Ectodermal cell (in vitro differentiated cells): ENCODE measurements around the gene DIAPH2.

ENCODE experiments used
- H3K27ac ChIP-seq: 2 replicates; pipeline ENCODE4 v1.7.0; 2013; ENCODE audit warnings: mild to moderate bottlenecking, low read depth, low read length; ENCODE audit not compliant: insufficient read depth, poor library complexity, severe bottlenecking
- H3K27me3 ChIP-seq: 2 replicates; pipeline ENCODE4 v1.7.0; 2013; ENCODE audit warnings: mild to moderate bottlenecking, low read length; ENCODE audit not compliant: insufficient read depth, control insufficient read depth, poor library complexity, severe bottlenecking
- H3K36me3 ChIP-seq: one replicate; pipeline ENCODE4 v1.7.0; 2013; ENCODE audit warnings: low read length; ENCODE audit not compliant: control insufficient read depth, insufficient read depth
- H3K4me1 ChIP-seq: one replicate; pipeline ENCODE4 v1.7.0; 2013; ENCODE audit warnings: low read length; ENCODE audit not compliant: control insufficient read depth, insufficient read depth
- H3K4me3 ChIP-seq: 2 replicates; pipeline ENCODE4 v1.7.0; 2013; ENCODE audit warnings: low read depth, low read length, control low read depth; ENCODE audit not compliant: insufficient read depth
- H3K9me3 ChIP-seq: 2 replicates; pipeline ENCODE4 v1.7.0; 2013; ENCODE audit warnings: mild to moderate bottlenecking, low read length, moderate library complexity; ENCODE audit not compliant: control insufficient read depth
- WGBS, 2 experiments: methylation state at CpG; one replicate each; pipeline ENCODE4 v1.1.7; 2013; ENCODE audit warnings: missing lambda C conversion rate in 2 of 2; 5-methylcytosine and 5-hydroxymethylcytosine counted together

DIAPH2 gene

DNA sequence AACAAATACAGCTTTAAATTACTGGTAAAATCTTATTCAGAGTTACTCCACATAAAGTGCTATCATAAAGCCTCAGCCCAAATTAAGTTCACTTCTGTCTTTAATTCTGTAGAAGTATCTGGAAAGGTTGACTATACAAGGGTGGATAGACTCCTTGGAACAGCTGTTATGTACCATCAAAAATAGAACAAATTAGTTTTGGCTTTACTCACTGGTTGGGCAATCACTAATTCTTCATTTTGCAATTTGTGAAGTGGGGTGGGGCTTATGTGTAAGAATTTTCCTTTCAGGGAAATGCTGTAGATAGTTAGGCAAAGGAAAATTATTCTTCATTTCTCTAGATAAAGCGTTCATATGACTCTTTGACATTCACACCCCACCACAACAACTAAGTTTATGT lies 7.8 kb downstream of the DIAPH2 start:
- Histone ChIP-seq H3K4me3 (no peak overlapping the region), H3K27ac (no peak overlapping the region), H3K4me1 (no peaks in the 10 kb centered on the region), H3K27me3 (no peaks in the 10 kb centered on the region), H3K36me3 (no peaks in the 10 kb centered on the region), H3K9me3 (no peaks in the 10 kb centered on the region)
- no CpG with 5 or more reads among the region's 1 CpG for WGBS, 2 experiments

DNA sequence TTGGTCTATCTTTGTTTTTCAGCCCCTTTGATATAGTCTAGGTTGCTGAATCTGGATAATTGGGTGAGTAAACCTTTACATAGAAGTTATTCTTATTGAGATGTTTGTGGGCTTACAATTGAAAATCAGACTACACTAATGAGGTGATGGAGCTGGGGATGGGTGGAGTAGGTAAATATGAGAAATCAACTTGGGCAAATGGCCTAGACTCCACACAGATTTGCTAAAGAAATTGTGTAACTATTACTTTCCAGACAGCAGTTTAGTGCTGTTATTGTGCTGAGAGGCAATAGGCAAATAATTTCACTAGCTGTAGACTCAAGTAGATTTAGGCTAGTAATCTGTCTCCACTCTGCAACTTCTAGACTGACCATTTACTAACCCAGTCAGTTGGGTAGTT lies 8.2 kb downstream of the DIAPH2 start:
- Histone ChIP-seq H3K27me3 (no peaks in the 10 kb centered on the region), H3K9me3 (no peaks in the 10 kb centered on the region), H3K36me3 (no peaks in the 10 kb centered on the region), H3K27ac (no peak overlapping the region), H3K4me3 (no peak overlapping the region), H3K4me1 (no peaks in the 10 kb centered on the region)

DNA sequence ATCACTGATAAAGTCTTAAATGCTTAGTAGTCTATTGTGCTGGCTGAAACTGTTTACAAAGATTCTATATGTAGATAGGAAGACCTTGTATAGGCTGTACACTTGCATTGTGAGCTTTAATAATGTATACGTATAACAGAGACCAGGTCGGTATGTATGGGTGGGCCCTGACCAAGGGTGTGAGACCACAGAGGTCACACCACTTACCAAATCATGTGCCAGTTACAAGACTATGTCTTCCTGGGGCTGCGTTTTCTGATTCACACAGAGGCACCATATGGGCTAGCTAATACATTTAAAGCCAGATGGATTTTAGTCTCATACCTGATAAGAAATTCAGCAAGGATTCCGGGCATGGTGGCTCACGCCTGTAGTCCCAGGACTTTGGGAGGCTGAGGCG lies 8.8 kb downstream of the DIAPH2 start:
- H3K4me3 ChIP-seq = no peak overlapping the region
- H3K4me1 ChIP-seq = no peaks in the 10 kb centered on the region
- no peak overlapping the region for H3K27ac ChIP-seq
- WGBS, 2 experiments = 85 to 94% methylated on average over 5 to 6 of the region's 6 CpGs
- no peaks in the 10 kb centered on the region for H3K27me3 ChIP-seq
- H3K9me3 ChIP-seq = no peaks in the 10 kb centered on the region
- no peaks in the 10 kb centered on the region for H3K36me3 ChIP-seq

DNA sequence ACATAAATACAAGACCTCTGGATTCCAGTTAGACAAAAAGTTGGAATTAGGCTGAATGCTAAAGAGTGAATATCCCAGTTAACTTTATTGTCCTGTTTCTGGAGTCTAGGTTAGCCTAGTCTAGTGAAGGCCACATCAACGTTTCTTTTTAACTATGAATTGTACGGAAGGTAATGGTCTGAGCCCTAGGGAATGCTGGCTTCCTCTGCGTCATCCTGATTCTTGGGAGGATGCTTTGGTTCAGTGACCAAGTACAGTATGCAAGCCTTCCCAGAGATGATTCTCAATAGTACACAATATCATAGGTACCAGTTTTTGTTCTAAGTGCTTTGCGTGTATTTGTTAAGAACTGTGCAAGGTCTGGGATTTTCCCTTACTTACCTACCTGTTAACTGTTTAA lies 11.8 kb downstream of the DIAPH2 start:
- Histone ChIP-seq H3K9me3 (no peaks in the 10 kb centered on the region), H3K27ac (no peak overlapping the region), H3K27me3 (no peaks in the 10 kb centered on the region), H3K4me3 (no peak overlapping the region), H3K36me3 (no peaks in the 10 kb centered on the region), H3K4me1 (no peaks in the 10 kb centered on the region)
- 98% methylated on average over 3 to 4 of the region's 4 CpGs for WGBS, 2 experiments

DNA sequence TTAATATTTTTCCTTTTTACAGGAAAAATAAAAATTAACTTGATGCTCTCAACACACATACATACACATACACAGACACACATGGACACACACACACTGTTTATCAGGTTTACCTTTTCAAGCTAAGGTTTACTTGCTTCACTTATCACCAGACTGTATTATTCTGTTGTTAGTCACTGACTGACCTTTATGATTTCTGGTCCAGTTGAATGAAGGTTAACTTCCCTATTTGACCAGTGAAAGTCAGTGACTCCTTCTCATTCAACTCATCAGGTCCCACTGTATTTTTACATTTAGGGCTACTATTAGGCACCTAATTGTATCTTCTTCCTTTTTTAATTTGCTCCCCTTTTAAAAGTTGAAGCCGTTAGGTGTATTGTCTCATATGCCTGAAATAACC lies 16.0 kb downstream of the DIAPH2 start:
- Histone ChIP-seq H3K36me3 (no peaks in the 10 kb centered on the region), H3K9me3 (no peaks in the 10 kb centered on the region), H3K27me3 (no peaks in the 10 kb centered on the region), H3K27ac (no peak overlapping the region), H3K4me1 (no peaks in the 10 kb centered on the region), H3K4me3 (no peak overlapping the region)
- 88 to 100% methylated on average over 1 of the region's 1 CpG for WGBS, 2 experiments

DNA sequence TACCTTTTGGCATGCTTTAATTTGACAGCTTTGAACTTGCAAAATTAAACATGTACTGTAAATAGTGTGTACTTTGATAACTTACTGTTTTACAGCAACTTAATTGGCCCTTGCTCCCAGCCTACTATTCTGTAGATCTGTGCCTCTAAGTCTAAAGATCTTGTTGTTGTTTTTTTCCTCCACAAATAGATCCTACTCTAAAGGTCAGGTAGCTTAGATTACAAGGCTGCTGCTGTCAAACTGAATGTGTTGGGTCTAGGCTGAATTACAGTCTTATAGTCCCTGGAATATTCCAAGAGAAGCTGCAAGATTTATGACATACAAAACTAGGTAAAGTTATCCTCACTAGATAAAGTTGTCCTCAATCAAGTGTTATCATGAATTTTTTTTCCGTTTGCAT lies 18.7 kb downstream of the DIAPH2 start:
- Histone ChIP-seq H3K27me3 (no peaks in the 10 kb centered on the region), H3K9me3 (no peaks in the 10 kb centered on the region), H3K27ac (no peak overlapping the region), H3K4me1 (no peaks in the 10 kb centered on the region), H3K36me3 (no peaks in the 10 kb centered on the region), H3K4me3 (no peak overlapping the region)
- 100% methylated on average over 1 of the region's 1 CpG; no CpG with 5 or more reads in 1 of the 2 experiments for WGBS, 2 experiments

DNA sequence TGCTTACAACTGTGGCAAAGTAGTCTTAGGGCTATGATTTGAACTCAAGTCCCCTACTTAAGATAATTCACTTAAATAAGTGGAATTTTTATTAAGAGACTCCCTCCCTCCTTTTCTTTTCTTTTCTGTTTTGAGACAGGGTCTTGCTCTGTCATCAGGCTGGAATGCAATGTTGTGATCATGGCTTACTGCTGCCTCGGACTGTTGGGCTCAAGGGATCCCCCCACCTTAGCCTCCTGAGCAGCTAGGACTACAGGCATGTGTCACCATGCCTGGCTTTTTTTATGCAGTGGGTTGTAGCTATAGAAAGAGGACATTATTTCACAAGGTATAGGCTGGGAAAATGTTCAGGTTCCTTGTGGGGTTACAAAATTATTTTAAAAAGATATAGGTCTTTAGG lies 19.2 kb downstream of the DIAPH2 start:
- H3K27ac ChIP-seq = no peak overlapping the region
- 60 to 62% methylated on average over 1 of the region's 1 CpG for WGBS, 2 experiments
- H3K36me3 ChIP-seq = no peaks in the 10 kb centered on the region
- H3K27me3 ChIP-seq = no peaks in the 10 kb centered on the region
- H3K9me3 ChIP-seq = no peaks in the 10 kb centered on the region
- H3K4me3 ChIP-seq = no peak overlapping the region
- H3K4me1 ChIP-seq = no peaks in the 10 kb centered on the region

DNA sequence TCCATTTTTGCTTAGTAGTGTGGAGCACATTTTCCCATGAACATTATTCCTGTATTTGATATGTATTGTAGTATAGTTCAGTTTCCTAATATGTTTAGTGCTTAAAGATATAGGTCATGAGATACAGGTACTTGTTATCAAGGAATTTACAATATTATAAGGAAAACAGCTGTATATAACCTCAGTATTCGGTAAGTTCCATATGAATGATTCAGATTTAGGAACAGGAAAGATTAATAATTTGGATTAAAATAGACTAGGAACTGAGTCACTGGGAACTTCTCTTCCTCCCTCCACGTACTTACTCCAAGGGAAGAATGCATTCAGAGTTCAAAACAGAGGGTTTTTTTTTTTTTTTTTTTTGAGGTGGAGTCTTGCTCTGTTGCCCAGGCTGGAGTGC lies 20.0 kb downstream of the DIAPH2 start:
- no peak overlapping the region for H3K27ac ChIP-seq
- H3K36me3 ChIP-seq = no peaks in the 10 kb centered on the region
- H3K9me3 ChIP-seq = no peaks in the 10 kb centered on the region
- H3K4me1 ChIP-seq = no peaks in the 10 kb centered on the region
- no peak overlapping the region for H3K4me3 ChIP-seq
- 100% methylated on average over 1 of the region's 2 CpGs; no CpG with 5 or more reads in 1 of the 2 experiments for WGBS, 2 experiments
- no peaks in the 10 kb centered on the region for H3K27me3 ChIP-seq

DNA sequence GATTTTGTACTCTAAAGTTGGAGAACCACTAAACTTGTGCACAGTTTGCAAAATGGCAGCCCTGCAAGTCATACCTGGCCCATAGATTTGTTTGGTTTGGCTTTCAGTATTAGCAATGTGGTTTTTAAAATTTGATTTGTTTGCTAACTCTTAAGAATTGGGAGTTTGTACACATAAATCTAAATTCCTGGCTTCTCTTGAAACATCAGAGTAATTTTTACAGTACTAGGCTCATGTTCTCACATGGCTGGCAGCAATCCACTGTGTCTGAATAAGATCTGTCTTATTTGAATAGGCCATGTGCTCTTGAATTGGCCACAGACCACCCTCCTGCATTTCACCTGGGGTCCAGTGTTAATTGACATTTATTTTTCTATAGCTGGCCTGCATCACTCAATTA lies 21.3 kb downstream of the DIAPH2 start:
- Histone ChIP-seq H3K4me3 (no peak overlapping the region), H3K27me3 (no peaks in the 10 kb centered on the region), H3K4me1 (no peaks in the 10 kb centered on the region)

DNA sequence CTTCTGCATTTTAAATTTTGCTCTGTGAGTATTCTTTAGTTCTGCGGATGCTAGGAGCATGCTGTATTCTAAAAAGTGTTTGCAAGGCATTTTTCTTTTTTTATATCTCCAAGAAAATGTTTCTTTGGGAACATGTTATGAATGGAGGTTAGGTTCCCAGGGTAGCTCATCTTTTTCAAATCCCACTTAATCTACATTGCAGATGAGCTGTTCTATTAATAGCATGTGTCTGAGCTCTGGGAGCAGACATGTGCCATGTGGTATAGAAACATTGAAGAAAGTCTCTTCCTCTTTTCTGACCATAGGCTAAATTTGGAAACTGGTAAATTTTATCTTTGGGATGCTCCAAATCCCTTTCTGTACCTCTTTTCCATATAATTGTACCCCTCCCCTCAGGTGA lies 23.2 kb downstream of the DIAPH2 start:
- no peaks in the 10 kb centered on the region for H3K4me1 ChIP-seq
- H3K27ac ChIP-seq = no peak overlapping the region
- WGBS, 2 experiments = no CpG with 5 or more reads among the region's 1 CpG
- H3K36me3 ChIP-seq = no peaks in the 10 kb centered on the region
- no peaks in the 10 kb centered on the region for H3K9me3 ChIP-seq
- no peak overlapping the region for H3K4me3 ChIP-seq
- H3K27me3 ChIP-seq = no peaks in the 10 kb centered on the region

More for the DNA sequence above, 21.3 kb downstream of the DIAPH2 start:
- Histone ChIP-seq H3K27ac (no peak overlapping the region), H3K36me3 (no peaks in the 10 kb centered on the region), H3K9me3 (no peaks in the 10 kb centered on the region)

DNA sequence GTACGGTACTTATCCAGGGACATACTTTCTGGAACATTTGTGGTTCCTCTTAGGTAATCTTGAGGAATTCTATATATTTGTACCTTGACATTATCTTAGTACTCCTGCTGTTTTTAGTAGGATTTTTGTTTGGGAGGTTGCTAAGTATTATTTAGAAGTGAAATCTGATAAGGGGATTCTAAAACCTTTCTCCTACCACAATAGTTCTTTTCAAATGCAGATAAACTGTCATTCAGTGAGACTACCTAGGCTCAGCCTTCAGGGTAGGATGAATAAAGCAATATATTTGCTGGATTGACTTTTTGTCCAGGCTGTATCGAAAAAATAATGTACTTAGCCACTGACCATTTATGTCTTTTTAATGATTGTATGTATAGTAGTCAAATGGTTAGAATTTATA lies 25.4 kb downstream of the DIAPH2 start:
- WGBS, 2 experiments = 67 to 100% methylated on average over 1 of the region's 2 CpGs
- H3K4me1 ChIP-seq = no peaks in the 10 kb centered on the region
- H3K4me3 ChIP-seq = no peak overlapping the region
- H3K36me3 ChIP-seq = no peaks in the 10 kb centered on the region
- no peak overlapping the region for H3K27ac ChIP-seq
- no peaks in the 10 kb centered on the region for H3K27me3 ChIP-seq
- H3K9me3 ChIP-seq = no peaks in the 10 kb centered on the region
